ENCODE measurements around the gene HTR1B. TPM values are rescaled to one million over a fixed set of nuclear protein-coding genes. Genes with fewer than 3 reads are reported as not detected.

Gene HTR1B
- total RNA-seq, 1 donor from 2014 or later, result 0.16 TPM

DNA sequence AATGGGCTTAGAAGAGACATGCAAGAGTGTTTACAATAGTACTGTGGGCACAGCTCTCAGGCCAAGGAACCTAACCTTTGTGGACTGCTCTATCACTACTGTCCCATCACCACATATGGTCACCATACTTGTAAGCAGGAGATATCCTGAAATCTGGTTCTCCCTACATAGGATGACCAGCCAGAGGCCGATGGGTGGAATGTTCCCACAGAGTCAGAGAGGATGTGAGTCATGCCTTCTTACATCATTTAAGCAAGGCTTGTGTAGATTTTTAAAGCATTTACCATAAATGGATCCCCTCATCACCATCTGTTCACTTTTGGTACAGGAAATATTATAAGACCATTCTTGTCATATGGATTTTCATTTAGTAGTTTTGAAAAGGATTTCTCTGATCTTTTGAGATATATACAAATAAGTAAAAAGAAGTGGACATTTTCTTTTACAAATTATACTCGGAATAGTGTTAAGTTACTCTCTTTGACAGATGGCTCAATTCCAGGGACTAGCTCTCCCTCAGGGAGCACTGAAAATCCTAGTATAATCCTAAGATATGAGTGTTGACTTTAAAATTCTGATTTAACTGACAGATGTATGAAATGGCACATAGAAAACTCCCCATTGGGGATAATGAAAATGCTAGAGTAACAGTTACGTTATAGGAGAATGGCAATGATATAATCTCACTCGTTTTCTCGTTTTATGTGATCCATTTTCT lies 6.6 kb downstream of the HTR1B start:
- DNase-seq (ENCODE audit: low spot score), result no peak

DNA sequence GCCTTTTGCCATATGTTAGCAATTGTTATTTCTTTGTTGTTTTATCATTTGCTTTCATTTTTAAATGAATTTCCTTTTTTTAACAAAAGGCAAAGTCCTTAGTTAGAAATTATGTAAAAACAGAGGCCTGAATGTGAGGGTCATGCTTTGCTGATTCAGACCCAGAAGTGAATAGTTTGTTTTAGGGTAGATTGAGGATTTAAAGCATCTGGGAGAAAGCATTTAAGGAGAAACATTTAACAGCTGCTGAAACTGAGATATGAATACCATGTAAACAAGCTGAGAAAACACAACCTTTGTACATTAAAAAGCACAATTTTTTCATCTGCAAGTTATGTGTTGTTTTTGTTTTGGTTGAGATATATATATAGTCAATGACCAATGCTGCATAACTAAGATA lies 8.0 kb downstream of the HTR1B start:
- DNase-seq (ENCODE audit: low spot score), result no peak

- DNase-seq (ENCODE audit: low spot score), result no peak
These were observed 8.9 kb downstream of the HTR1B start for GRCh38 chr6:77454386-77454785.

DNA sequence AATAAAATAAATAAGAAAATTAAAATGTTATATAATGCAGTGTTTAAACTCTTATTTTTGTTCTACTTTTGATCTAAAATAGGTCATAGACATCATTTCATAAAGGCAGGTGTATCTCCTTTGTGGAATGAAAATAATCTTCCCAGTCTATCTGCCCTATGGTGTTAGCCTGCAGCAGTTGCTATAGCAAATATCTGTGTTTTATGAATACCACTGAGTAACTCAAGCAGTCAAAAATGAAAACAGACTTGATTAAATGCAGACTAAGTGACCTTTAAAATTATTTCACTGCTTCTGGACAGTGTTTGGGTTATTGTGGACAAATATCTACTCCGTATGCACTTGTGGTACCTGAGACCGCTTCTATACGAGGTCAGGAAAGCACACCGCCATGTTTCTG lies 11.8 kb downstream of the HTR1B start:
- DNase-seq (ENCODE audit: low spot score), result no peak

- no peak for DNase-seq (ENCODE audit: low spot score)
These were observed 12.4 kb downstream of the HTR1B start for GRCh38 chr6:77450924-77451323.

GRCh38 chr6:77448546-77448945 lies 14.7 kb downstream of the HTR1B start:
- DNase-seq (ENCODE audit: low spot score), result no peak

DNA sequence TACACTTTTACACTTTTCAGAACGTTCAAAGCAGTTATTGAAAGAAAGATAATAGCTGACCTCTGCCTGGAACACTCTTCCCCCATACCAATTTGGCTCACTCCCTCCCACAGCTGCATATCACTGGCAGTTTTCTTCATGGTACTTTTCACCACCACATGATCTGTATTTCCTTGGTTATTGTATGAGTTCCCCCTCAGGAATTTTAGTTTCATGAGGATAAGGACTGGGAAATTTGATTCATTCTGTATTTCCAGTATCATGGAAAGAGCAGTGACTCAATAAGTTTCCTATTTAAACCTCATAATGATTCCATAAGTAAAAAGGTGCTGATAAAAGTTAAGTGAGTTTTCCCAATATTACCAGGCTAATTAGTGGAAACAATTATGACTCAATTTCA lies 16.0 kb downstream of the HTR1B start:
- DNase-seq (ENCODE audit: low spot score), result no peak

DNA sequence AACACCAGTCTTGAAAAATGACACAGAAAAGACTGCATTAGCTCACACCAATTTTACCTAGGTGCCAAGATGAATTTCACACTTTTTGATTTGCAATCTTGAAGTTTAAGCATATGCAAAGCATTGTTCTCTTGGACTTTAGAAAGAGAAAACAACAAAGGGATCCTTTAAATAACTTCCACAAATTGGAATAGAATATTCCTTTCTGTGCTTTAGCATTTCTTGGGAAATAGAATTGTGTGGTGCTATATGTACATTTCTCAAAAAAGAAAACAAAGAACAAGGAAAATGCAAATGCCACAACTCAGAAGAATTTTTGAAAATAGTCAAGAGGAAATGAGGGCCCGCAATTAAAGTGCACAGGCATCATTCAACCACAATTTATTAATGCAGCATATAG lies 17.0 kb downstream of the HTR1B start:
- no peak for DNase-seq (ENCODE audit: low spot score)

- no peak for DNase-seq (ENCODE audit: low spot score)
These were observed 18.1 kb downstream of the HTR1B start for GRCh38 chr6:77445214-77445613.

GRCh38 chr6:77440206-77440976 lies 22.9 kb downstream of the HTR1B start:
- no peak for DNase-seq (ENCODE audit: low spot score)

- no peak for DNase-seq (ENCODE audit: low spot score)
These were observed 29.4 kb downstream of the HTR1B start for GRCh38 chr6:77433888-77434287.

- no peak for DNase-seq (ENCODE audit: low spot score)
These were observed 32.8 kb downstream of the HTR1B start for GRCh38 chr6:77430504-77430903.

DNA sequence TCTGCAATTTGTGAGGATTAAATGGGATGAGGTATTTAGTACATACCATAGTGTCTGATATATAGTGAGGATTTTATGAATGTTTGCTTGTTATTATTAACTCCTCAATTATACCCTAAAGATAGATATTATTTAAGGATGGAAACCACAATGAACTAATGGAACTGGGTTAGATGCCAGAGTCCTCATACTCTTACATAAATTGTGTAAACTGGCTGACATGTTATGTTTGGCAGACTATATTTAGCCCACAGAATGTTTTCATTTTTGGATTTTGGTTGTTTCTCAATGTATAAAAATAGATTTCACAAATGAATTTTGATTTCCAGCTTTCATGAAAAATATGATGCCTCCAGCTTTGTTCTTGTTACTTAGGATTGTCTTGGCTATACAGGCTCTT lies 37.6 kb downstream of the HTR1B start:
- DNase-seq (ENCODE audit: low spot score), result no peak

DNA sequence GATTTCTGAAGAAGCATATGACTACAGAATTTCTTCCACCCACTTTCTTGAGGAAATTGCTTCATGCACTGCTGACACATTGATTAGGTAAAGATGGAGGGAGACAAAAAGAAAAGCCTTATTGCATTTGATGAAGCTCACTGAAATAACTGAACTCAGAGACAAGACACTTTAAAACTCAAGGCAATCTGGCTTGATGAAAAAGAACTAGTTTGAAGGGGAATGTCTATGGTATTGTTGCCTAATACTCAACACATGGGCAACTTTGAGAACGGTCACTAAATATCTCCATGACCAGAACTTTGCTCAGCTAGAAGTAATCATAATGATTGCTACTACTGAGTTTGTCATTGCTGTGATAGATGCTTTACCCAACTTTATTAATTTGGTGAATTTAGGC lies 38.1 kb downstream of the HTR1B start:
- DNase-seq (ENCODE audit: low spot score), result no peak

DNA sequence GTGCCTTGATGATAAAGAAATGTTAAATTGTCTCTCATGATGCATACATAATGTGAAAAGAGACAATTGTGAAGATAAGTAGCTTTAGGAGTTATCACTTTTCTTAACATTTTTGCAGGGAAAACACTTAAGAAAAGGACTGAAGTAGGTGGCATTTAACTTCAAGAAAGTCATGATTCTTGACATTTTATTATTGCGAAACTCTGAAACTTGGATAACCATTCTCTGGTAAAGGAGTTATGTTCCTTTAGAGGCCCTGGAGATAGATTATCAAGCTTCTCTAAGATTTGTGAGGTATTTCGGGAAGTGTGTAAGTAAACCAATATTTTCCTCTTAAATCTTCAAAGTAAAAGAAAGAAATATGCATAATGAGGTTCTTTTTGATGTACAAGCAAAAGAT lies 38.5 kb downstream of the HTR1B start:
- DNase-seq (ENCODE audit: low spot score), result no peak

DNA sequence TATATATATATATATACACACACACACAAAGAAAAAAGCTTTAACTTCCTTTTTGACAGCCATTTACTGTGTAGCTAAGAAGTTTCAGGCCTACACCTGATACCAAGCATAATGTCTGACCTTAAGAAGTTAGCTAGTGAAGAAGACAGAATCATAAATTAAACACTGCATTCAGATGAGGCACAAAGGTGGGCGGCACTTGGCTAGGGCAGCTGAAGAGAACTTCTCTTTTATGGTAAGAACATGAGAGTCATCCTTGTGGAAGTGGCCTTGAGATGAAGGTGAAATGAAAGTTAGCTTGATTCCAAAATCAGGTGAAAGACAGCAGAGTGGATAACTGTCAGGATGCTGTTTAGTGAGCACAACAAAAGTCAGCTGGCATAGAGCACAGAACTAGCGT lies 46.5 kb downstream of the HTR1B start:
- no peak for DNase-seq (ENCODE audit: low spot score)

GRCh38 chr6:77415706-77416105 lies 47.6 kb downstream of the HTR1B start:
- no peak for DNase-seq (ENCODE audit: low spot score)

Other genes with a start within 250 kb of the HTR1B start
- gene MEI4, start 189.5 kb upstream of the HTR1B start, total RNA-seq, result not detected